ENCODE measurements around the gene C14orf119. TPM values are rescaled to one million over a fixed set of nuclear protein-coding genes. Genes with fewer than 3 reads are reported as not detected.

Gene C14orf119
- total and polyA plus RNA-seq, 2 donors from 2014 or later: 42.8 to 56.6 TPM

- DNase-seq: no peak
- Histone ChIP-seq H3K9me3 (ENCODE audit: control insufficient read depth in 2 of 3, insufficient read depth in 1 of 3, low read length in 3 of 3) (no peaks in the 10 kb centered on the region), H3K27me3 (ENCODE audit: control insufficient read depth, insufficient read depth, low read length) (no peaks in the 10 kb centered on the region), H3K9ac (ENCODE audit: low read length in 3 of 3) (no peak overlapping the region), H3K4me1 (ENCODE audit: control insufficient read depth in 2 of 3, insufficient read depth in 2 of 3, low read depth in 1 of 3, low read length in 3 of 3) (peaks cover 0 to 7% (median 5%) of the 10 kb centered on the region in 3 donors), H3K36me3 (ENCODE audit: control insufficient read depth in 2 of 3, insufficient read depth in 3 of 3, low read length in 3 of 3) (peaks cover 0 to 43% (median 29%) of the 10 kb centered on the region in 3 donors), H3K27ac (ENCODE audit: low read depth in 2 of 2, low read length in 2 of 2) (peak overlapping the region in 1 of 2 donors; percentile 20), H3K4me3 (ENCODE audit: low read length in 3 of 3) (no peak overlapping the region)
- TF ChIP-seq CTCF (IDR thresholded peaks at IDR 0.05; ENCODE audit: borderline replicate concordance, extremely low read depth, insufficient read depth): no peak
- intact Hi-C loops (cut with DNase I): no loop called here
- FAIRE-seq: no peak
These were observed 45.1 kb downstream of the C14orf119 start for GRCh38 chr14:23140371-23140770.

GRCh38 chr14:23141706-23142444, 46.6 kb downstream of the C14orf119 start:
- no peaks in the 10 kb centered on the region for H3K9me3 ChIP-seq (ENCODE audit: control insufficient read depth in 2 of 3, insufficient read depth in 1 of 3, low read length in 3 of 3)
- H3K27ac ChIP-seq (ENCODE audit: low read depth in 2 of 2, low read length in 2 of 2): peak overlapping the region; percentile 59 to 75
- intact Hi-C loops (cut with DNase I): no loop called here
- no peaks in the 10 kb centered on the region for H3K27me3 ChIP-seq (ENCODE audit: control insufficient read depth, insufficient read depth, low read length)
- H3K4me1 ChIP-seq (ENCODE audit: control insufficient read depth in 2 of 3, insufficient read depth in 2 of 3, low read depth in 1 of 3, low read length in 3 of 3): peaks cover 0 to 10% (median 5%) of the 10 kb centered on the region in 3 donors
- no peak overlapping the region for H3K9ac ChIP-seq (ENCODE audit: low read length in 3 of 3)
- no peak overlapping the region for H3K4me3 ChIP-seq (ENCODE audit: low read length in 3 of 3)
- FAIRE-seq: no peak
- no peak for TF ChIP-seq CTCF (IDR thresholded peaks at IDR 0.05; ENCODE audit: borderline replicate concordance, extremely low read depth, insufficient read depth)
- DNase-seq: peak in 3 of 5 donors; percentile 51 to 65 (median 64)
- H3K36me3 ChIP-seq (ENCODE audit: control insufficient read depth in 2 of 3, insufficient read depth in 3 of 3, low read length in 3 of 3): peaks cover 0 to 38% (median 25%) of the 10 kb centered on the region in 3 donors

GRCh38 chr14:23142826-23143225, 47.5 kb downstream of the C14orf119 start:
- Histone ChIP-seq H3K4me1 (ENCODE audit: control insufficient read depth in 2 of 3, insufficient read depth in 2 of 3, low read depth in 1 of 3, low read length in 3 of 3) (peaks cover 0 to 12% (median 5%) of the 10 kb centered on the region in 3 donors), H3K4me3 (ENCODE audit: low read length in 3 of 3) (no peak overlapping the region), H3K27ac (ENCODE audit: low read depth in 2 of 2, low read length in 2 of 2) (peak overlapping the region; percentile 33 to 59), H3K36me3 (ENCODE audit: control insufficient read depth in 2 of 3, insufficient read depth in 3 of 3, low read length in 3 of 3) (peaks cover 0 to 37% (median 21%) of the 10 kb centered on the region in 3 donors), H3K9me3 (ENCODE audit: control insufficient read depth in 2 of 3, insufficient read depth in 1 of 3, low read length in 3 of 3) (no peaks in the 10 kb centered on the region), H3K27me3 (ENCODE audit: control insufficient read depth, insufficient read depth, low read length) (no peaks in the 10 kb centered on the region), H3K9ac (ENCODE audit: low read length in 3 of 3) (no peak overlapping the region)
- no peak for FAIRE-seq
- TF ChIP-seq CTCF (IDR thresholded peaks at IDR 0.05; ENCODE audit: borderline replicate concordance, extremely low read depth, insufficient read depth): no peak
- no peak for DNase-seq
- intact Hi-C loops (cut with DNase I): no loop called here

All from kidney (tissue), 14 donors.